ENCODE results near the gene UNC13D. TPM values are rescaled to one million over a fixed set of nuclear protein-coding genes. Genes with fewer than 3 reads are reported as not detected.

Gene UNC13D
- total RNA-seq, 1 experiment from 2014 or later, result 20.2 TPM

GRCh38 chr17:75864448-75864871 lies 20.3 kb upstream of the UNC13D start (continued):
- no peak for TF ChIP-seq SIN3A (IDR thresholded peaks at IDR 0.05; ENCODE audit: low read depth)
- TF ChIP-seq ELF1 (IDR thresholded peaks at IDR 0.05; ENCODE audit: borderline replicate concordance, low read depth), result no peak

DNA sequence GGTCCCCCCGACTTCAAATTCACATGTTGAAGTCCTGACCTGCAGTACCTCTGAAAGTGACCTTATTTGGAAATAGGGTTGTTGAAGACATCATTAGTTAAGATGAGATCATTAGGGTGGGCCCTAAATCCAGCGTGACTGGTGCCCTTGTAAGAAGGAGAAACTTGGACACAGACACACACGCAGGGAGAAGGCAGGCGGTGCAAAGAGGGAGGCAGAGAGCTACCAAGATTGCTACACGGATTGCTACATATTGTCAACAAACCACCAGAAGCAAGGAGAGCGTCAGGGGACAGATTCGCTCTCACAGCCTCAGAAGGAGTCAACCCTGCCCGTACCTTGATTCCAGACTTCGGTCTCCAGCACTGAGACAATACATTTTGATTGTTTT lies 17.7 kb upstream of the UNC13D start:
- no peak overlapping the region; the same call in 1 of the 2 replicates for H3K27ac ChIP-seq (ENCODE audit: low read depth, low read length)
- no peaks in the 10 kb centered on the region for H3K9me2 ChIP-seq (ENCODE audit: insufficient read depth)
- ChIA-PET RAD21 (ENCODE audit: low non-redundant PET in 1 of 2, low total read pairs in 2 of 2, uncharacterized antibody in 2 of 2, unreplicated experiment in 2 of 2) (interaction anchor here in 1 of 2 experiments (1.9 kb wide), 1 partner anchor 14 kb away, joined by 5 read pairs; no protein-coding TSS in a partner anchor), POLR2A (interaction anchor here (1.0 to 3.0 kb wide), 5 partner anchors 11 to 87 kb away, joined by 3 to 7 read pairs (median 6); a partner anchor contains a TSS), CTCF (interaction anchor here (1.0 to 4.9 kb wide), 6 partner anchors 10 to 140 kb away, joined by 3 to 52 read pairs (median 8); partner anchors contain the start of gene TRIM47)
- intact Hi-C loops (cut with micrococcal nuclease), result no loop called here
- no peak overlapping the region for H3K4me3 ChIP-seq (replicated peaks in 1 of 2; ENCODE audit: low read depth in 1 of 2, low read length in 2 of 2)
- no peak for TF ChIP-seq EZH2phosphoT487 (IDR thresholded peaks at IDR 0.05; ENCODE audit: borderline replicate concordance)
- TF ChIP-seq FOSL1 (IDR thresholded peaks at IDR 0.05; ENCODE audit: low read depth), result no peak
- TF ChIP-seq JUND (IDR thresholded peaks at IDR 0.05), result no peak
- no peak for TF ChIP-seq SP1 (IDR thresholded peaks at IDR 0.05; ENCODE audit: low read depth)
- TF ChIP-seq ZNF274 (IDR thresholded peaks at IDR 0.05; ENCODE audit: low read depth, low read length), result no peak
- TF ChIP-seq CEBPB (IDR thresholded peaks at IDR 0.05; ENCODE audit: low read depth), result no peak
- TF ChIP-seq CTCF (IDR thresholded peaks at IDR 0.05 in 2 of 3, conservative IDR thresholded peaks at IDR 0.05 in 1 of 3; ENCODE audit: borderline replicate concordance in 1 of 3, insufficient read depth in 1 of 3, low read depth in 2 of 3, low read length in 2 of 3), result no peak
- no peak for TF ChIP-seq SRF (IDR thresholded peaks at IDR 0.05; ENCODE audit: low read depth)
- no peak for TF ChIP-seq MAX (IDR thresholded peaks at IDR 0.05)
- no peak for TF ChIP-seq POLR2AphosphoS5 (IDR thresholded peaks at IDR 0.05; ENCODE audit: low read depth, low read length)
- TF ChIP-seq REST (IDR thresholded peaks at IDR 0.05; ENCODE audit: low read depth), result no peak
- no peak for TF ChIP-seq EZH2 (IDR thresholded peaks at IDR 0.05)
- no peak for DNase-seq (ENCODE audit: low read depth, low spot score)
- no peaks in the 10 kb centered on the region for H3K36me3 ChIP-seq (ENCODE audit: control insufficient read depth in 1 of 2, insufficient read depth in 2 of 2, low read length in 2 of 2)
- no peaks in the 10 kb centered on the region for H3K27me3 ChIP-seq (ENCODE audit: insufficient read depth, low read length)
- no peaks in the 10 kb centered on the region for H3K9me3 ChIP-seq (ENCODE audit: control insufficient read depth in 1 of 2, insufficient read depth in 1 of 2, low read depth in 1 of 2, low read length in 2 of 2)
- H3K79me2 ChIP-seq (ENCODE audit: insufficient read depth, low read length), result no peaks in the 10 kb centered on the region
- peaks cover 20 to 36% of the 10 kb centered on the region in 2 experiments; a peak in 3 of 4 replicates for H3K4me1 ChIP-seq (ENCODE audit: control insufficient read depth in 1 of 2, insufficient read depth in 2 of 2, low read length in 2 of 2)
- ATAC-seq, result no peak
- H4K20me1 ChIP-seq (ENCODE audit: insufficient read depth), result no peaks in the 10 kb centered on the region
- no peak overlapping the region for H2AFZ ChIP-seq (ENCODE audit: low read depth, low read length, poor library complexity, severe bottlenecking)
- BruUV-seq (replicated peaks), result no TSS peak
- H3K9ac ChIP-seq (ENCODE audit: low read length), result no peak overlapping the region
- no peak overlapping the region for H3K4me2 ChIP-seq (ENCODE audit: low read length)
